Effector memory CD4-positive, alpha-beta T cell (primary cell): ENCODE data around the gene CLEC2L.

Source experiments
- DNase-seq, 3 donors: peaks; one replicate each; pipeline ENCODE4 v3.0.0-alpha.2; 2020
- H3K27ac ChIP-seq: 2 replicates; pipeline ENCODE4 v1.7.0; 2013; ENCODE audit warnings: mild to moderate bottlenecking, low read length, moderate library complexity; ENCODE audit not compliant: insufficient read depth, poor library complexity, severe bottlenecking
- H3K27me3 ChIP-seq: replicated peaks from 2 replicates; pipeline ENCODE4 v1.7.0; 2013; ENCODE audit warnings: mild to moderate bottlenecking, low read length; ENCODE audit not compliant: insufficient read depth, control insufficient read depth, poor library complexity, severe bottlenecking
- H3K36me3 ChIP-seq: 2 replicates; pipeline ENCODE4 v1.7.0; 2013; ENCODE audit warnings: mild to moderate bottlenecking, low read length, moderate library complexity; ENCODE audit not compliant: control insufficient read depth, insufficient read depth
- H3K4me1 ChIP-seq: 2 replicates; pipeline ENCODE4 v1.7.0; 2013; ENCODE audit warnings: low read length, mild to moderate bottlenecking; ENCODE audit not compliant: control insufficient read depth, insufficient read depth, poor library complexity, severe bottlenecking
- H3K4me3 ChIP-seq: 2 replicates; pipeline ENCODE4 v1.7.0; 2013; ENCODE audit warnings: low read length, low read depth, mild to moderate bottlenecking; ENCODE audit not compliant: insufficient read depth, poor library complexity, severe bottlenecking
- H3K9me3 ChIP-seq: 2 replicates; pipeline ENCODE4 v1.7.0; 2013; ENCODE audit warnings: mild to moderate bottlenecking, low read length, moderate library complexity; ENCODE audit not compliant: control insufficient read depth

The CLEC2L gene

DNA sequence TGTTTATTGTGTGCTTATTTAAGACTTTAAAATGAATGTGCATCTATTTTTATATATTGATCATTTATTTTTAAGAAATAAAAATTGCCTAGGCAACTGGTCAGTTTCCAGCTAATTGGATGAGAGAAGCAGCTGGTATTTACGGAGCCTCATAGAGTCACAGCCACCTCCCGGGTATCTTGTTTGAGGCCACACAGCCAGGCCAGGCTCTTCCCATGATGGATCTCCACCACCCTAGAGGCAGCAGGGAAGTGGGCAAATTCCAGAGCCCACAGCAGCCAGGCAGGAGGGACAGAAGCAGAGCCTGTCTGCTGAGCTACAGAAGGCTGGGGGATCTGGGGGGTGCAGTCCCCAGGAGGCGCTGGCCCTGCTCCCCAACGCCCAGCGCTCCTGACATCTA, 61.6 kb downstream of the CLEC2L start:
- Histone ChIP-seq H3K9me3 (no peaks in the 10 kb centered on the region), H3K27me3 (no peaks in the 10 kb centered on the region), H3K4me1 (no peaks in the 10 kb centered on the region), H3K36me3 (peaks cover 55% of the 10 kb centered on the region), H3K27ac (no peak overlapping the region), H3K4me3 (no peak overlapping the region)
- no peak for DNase-seq

GRCh38 chr7:139586286-139586685, 62.8 kb downstream of the CLEC2L start:
- no peaks in the 10 kb centered on the region for H3K9me3 ChIP-seq
- H3K4me3 ChIP-seq = no peak overlapping the region
- H3K27ac ChIP-seq = no peak overlapping the region
- H3K4me1 ChIP-seq = no peaks in the 10 kb centered on the region
- DNase-seq = no peak
- peaks cover 54% of the 10 kb centered on the region for H3K36me3 ChIP-seq
- H3K27me3 ChIP-seq = no peaks in the 10 kb centered on the region

GRCh38 chr7:139587535-139587934, 64.0 kb downstream of the CLEC2L start:
- Histone ChIP-seq H3K4me1 (no peaks in the 10 kb centered on the region), H3K9me3 (no peaks in the 10 kb centered on the region), H3K36me3 (peaks cover 48% of the 10 kb centered on the region), H3K4me3 (no peak overlapping the region), H3K27me3 (no peaks in the 10 kb centered on the region), H3K27ac (no peak overlapping the region)
- no peak for DNase-seq

- H3K27ac ChIP-seq = no peak overlapping the region
Observed at GRCh38 chr7:139588632-139589031, 65.1 kb downstream of the CLEC2L start.

GRCh38 chr7:139589474-139589873, 66.0 kb downstream of the CLEC2L start:
- no peaks in the 10 kb centered on the region for H3K9me3 ChIP-seq
- no peak overlapping the region for H3K4me3 ChIP-seq
- H3K27me3 ChIP-seq = no peaks in the 10 kb centered on the region
- H3K27ac ChIP-seq = no peak overlapping the region
- DNase-seq = no peak
- H3K36me3 ChIP-seq = peaks cover 42% of the 10 kb centered on the region
- H3K4me1 ChIP-seq = no peaks in the 10 kb centered on the region

More at GRCh38 chr7:139588632-139589031, 65.1 kb downstream of the CLEC2L start:
- no peak for DNase-seq
- Histone ChIP-seq H3K4me1 (no peaks in the 10 kb centered on the region), H3K36me3 (peaks cover 41% of the 10 kb centered on the region), H3K9me3 (no peaks in the 10 kb centered on the region), H3K27me3 (no peaks in the 10 kb centered on the region), H3K4me3 (no peak overlapping the region)

- no peaks in the 10 kb centered on the region for H3K9me3 ChIP-seq
- DNase-seq = no peak
- no peaks in the 10 kb centered on the region for H3K4me1 ChIP-seq
- peaks cover 48% of the 10 kb centered on the region for H3K36me3 ChIP-seq
- no peak overlapping the region for H3K4me3 ChIP-seq
- no peak overlapping the region for H3K27ac ChIP-seq
- no peaks in the 10 kb centered on the region for H3K27me3 ChIP-seq
Observed at GRCh38 chr7:139591550-139592195, 68.2 kb downstream of the CLEC2L start.

DNA sequence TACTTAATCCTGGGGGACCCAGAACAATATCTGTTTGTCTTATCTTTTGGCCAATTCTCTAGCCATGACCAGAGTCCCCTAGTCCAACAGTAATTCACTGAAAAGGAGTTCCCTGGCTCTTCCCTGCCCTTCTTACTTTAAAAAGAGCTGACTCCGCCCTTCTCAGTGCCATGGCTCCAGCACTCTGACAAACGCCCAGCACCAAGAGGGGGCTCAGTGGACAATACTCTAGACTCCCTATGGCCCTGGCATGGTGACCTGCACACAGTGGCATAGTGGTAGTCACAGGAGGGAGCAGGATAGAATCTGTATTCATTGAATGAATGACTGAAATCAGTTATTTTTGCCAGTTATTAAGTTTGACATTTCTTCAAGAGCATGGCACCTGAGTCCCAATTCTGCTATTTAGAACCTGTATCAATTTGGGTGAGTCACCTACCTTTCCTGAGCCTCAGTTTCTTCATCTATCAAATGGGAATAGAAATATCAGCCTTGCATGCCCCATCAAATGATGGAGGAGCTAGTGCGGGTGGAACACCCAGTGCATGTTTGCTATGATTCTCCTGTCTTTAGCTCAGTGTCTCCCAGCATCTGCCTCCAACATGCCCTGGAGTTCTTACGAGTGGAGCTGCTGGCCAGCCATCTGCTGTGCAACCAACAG, 69.4 kb downstream of the CLEC2L start:
- H3K27me3 ChIP-seq = no peaks in the 10 kb centered on the region
- H3K36me3 ChIP-seq = peaks cover 53% of the 10 kb centered on the region
- no peaks in the 10 kb centered on the region for H3K4me1 ChIP-seq
- DNase-seq = no peak
- no peaks in the 10 kb centered on the region for H3K9me3 ChIP-seq
- no peak overlapping the region for H3K27ac ChIP-seq
- no peak overlapping the region for H3K4me3 ChIP-seq

GRCh38 chr7:139594090-139594489, 70.6 kb downstream of the CLEC2L start:
- H3K27ac ChIP-seq = no peak overlapping the region
- DNase-seq = no peak
- no peaks in the 10 kb centered on the region for H3K27me3 ChIP-seq
- H3K36me3 ChIP-seq = peaks cover 60% of the 10 kb centered on the region
- no peaks in the 10 kb centered on the region for H3K9me3 ChIP-seq
- no peaks in the 10 kb centered on the region for H3K4me1 ChIP-seq
- H3K4me3 ChIP-seq = no peak overlapping the region
